ENCODE data around the gene SP100. TPM values are rescaled to one million over a fixed set of nuclear protein-coding genes. Genes with fewer than 3 reads are reported as not detected.

SP100 gene
- total RNA-seq (2014; rRNA removed; shearing (Covaris generic)) (73.5 and 75.8 TPM in 2 replicates), polyA plus RNA-seq (2016; fragmentation: Nextera tagmentation; extraction: Ambion mirVana) (108 TPM in 2 replicates)

GRCh38 chr2:230416061-230416721, at the start of gene SP100:
Gene SP100 (plus strand): TSS chr2:230416201. CDS start chr2:230416297, 96 bp downstream.
- H3K79me2 ChIP-seq (ENCODE audit: insufficient read depth) = peaks cover 52% of the 10 kb centered on the region
- peak within 1 kb of the TSS; percentile 87 for H3K4me3 ChIP-seq
- H2AFZ ChIP-seq = peak within 1 kb of the TSS; percentile 88
- no peaks in the 10 kb centered on the region for H4K20me1 ChIP-seq (ENCODE audit: insufficient read depth)
- H3K9ac ChIP-seq = peak within 1 kb of the TSS; percentile 97
- TF ChIP-seq EZH2phosphoT487 (IDR thresholded peaks at IDR 0.05; ENCODE audit: insufficient read depth, low read depth) (no peak), EZH2 (IDR thresholded peaks at IDR 0.05; ENCODE audit: insufficient read depth, poor library complexity, severe bottlenecking) (no peak)
- no peaks in the 10 kb centered on the region for H3K9me2 ChIP-seq (ENCODE audit: insufficient read depth)
- H3F3A ChIP-seq (ENCODE audit: insufficient read depth) = peaks cover 18% of the 10 kb centered on the region; the same call in 1 of the 2 replicates
- peak; percentile 93 for DNase-seq
- WGBS, 2 experiments (ENCODE audit: low coverage in 1 of 2, low lambda C conversion rate in 2 of 2, missing lambda C conversion rate in 2 of 2) = 1% methylated on average over 12 of the region's 12 CpGs
- H3K4me1 ChIP-seq (ENCODE audit: insufficient read depth) = peaks cover 29% of the 10 kb centered on the region
- no peaks in the 10 kb centered on the region for H3K27me3 ChIP-seq (replicated peaks; ENCODE audit: insufficient read depth)
- in situ Hi-C loops (cut with MboI) = no loop called here
- 0 out of 2 replicates have a peak, but pooled peaks cover 2% of the 10 kb centered on the region for H3K36me3 ChIP-seq (ENCODE audit: low read depth)
- H3K4me2 ChIP-seq (ENCODE audit: unreplicated experiment) = peak within 1 kb of the TSS; percentile 98
- peak within 1 kb of the TSS; percentile 94 for H3K27ac ChIP-seq
- H3K9me3 ChIP-seq (ENCODE audit: low read depth) = no peaks in the 10 kb centered on the region

- H2AFZ ChIP-seq = no peak overlapping the region
- no peaks in the 10 kb centered on the region for H3K27me3 ChIP-seq (replicated peaks; ENCODE audit: insufficient read depth)
- no peak overlapping the region for H3K9ac ChIP-seq
- H3K4me1 ChIP-seq (ENCODE audit: insufficient read depth) = no peaks in the 10 kb centered on the region
- H3F3A ChIP-seq (ENCODE audit: insufficient read depth) = no peaks in the 10 kb centered on the region
- in situ Hi-C loops (cut with MboI) = no loop called here
- TF ChIP-seq EZH2phosphoT487 (IDR thresholded peaks at IDR 0.05; ENCODE audit: insufficient read depth, low read depth) (no peak), EZH2 (IDR thresholded peaks at IDR 0.05; ENCODE audit: insufficient read depth, poor library complexity, severe bottlenecking) (no peak)
- no peak overlapping the region for H3K27ac ChIP-seq
- H3K4me3 ChIP-seq = no peak overlapping the region
- no peak for DNase-seq
- no peaks in the 10 kb centered on the region for H3K79me2 ChIP-seq (ENCODE audit: insufficient read depth)
- peaks cover 20% of the 10 kb centered on the region; the same call in 1 of the 2 replicates for H3K36me3 ChIP-seq (ENCODE audit: low read depth)
- no peak overlapping the region for H3K4me2 ChIP-seq (ENCODE audit: unreplicated experiment)
- H3K9me2 ChIP-seq (ENCODE audit: insufficient read depth) = no peaks in the 10 kb centered on the region
- WGBS, 2 experiments (ENCODE audit: low coverage in 1 of 2, low lambda C conversion rate in 2 of 2, missing lambda C conversion rate in 2 of 2) = 96 to 100% methylated on average over 2 of the region's 2 CpGs
- H4K20me1 ChIP-seq (ENCODE audit: insufficient read depth) = no peaks in the 10 kb centered on the region
- H3K9me3 ChIP-seq (ENCODE audit: low read depth) = no peaks in the 10 kb centered on the region
Observed at GRCh38 chr2:230382108-230382507, 33.9 kb upstream of the SP100 start.

- Histone ChIP-seq H3K27ac (no peak overlapping the region), H3K9ac (no peak overlapping the region), H3K4me3 (no peak overlapping the region), H2AFZ (no peak overlapping the region), H3K9me2 (ENCODE audit: insufficient read depth) (no peaks in the 10 kb centered on the region), H3K4me1 (ENCODE audit: insufficient read depth) (no peaks in the 10 kb centered on the region), H3K9me3 (ENCODE audit: low read depth) (no peaks in the 10 kb centered on the region), H3K36me3 (ENCODE audit: low read depth) (peaks cover 18% of the 10 kb centered on the region; the same call in 1 of the 2 replicates), H3K27me3 (replicated peaks; ENCODE audit: insufficient read depth) (no peaks in the 10 kb centered on the region), H3K4me2 (ENCODE audit: unreplicated experiment) (no peak overlapping the region), H3K79me2 (ENCODE audit: insufficient read depth) (no peaks in the 10 kb centered on the region), H4K20me1 (ENCODE audit: insufficient read depth) (no peaks in the 10 kb centered on the region), H3F3A (ENCODE audit: insufficient read depth) (no peaks in the 10 kb centered on the region)
- 84 to 86% methylated on average over 5 of the region's 5 CpGs for whole genome bisulfite sequencing, 2 experiments (ENCODE audit: low coverage in 1 of 2, low lambda C conversion rate in 2 of 2, missing lambda C conversion rate in 2 of 2)
- no peak for DNase-seq
- in situ Hi-C loops (cut with MboI) = no loop called here
- TF ChIP-seq EZH2phosphoT487 (IDR thresholded peaks at IDR 0.05; ENCODE audit: insufficient read depth, low read depth) = no peak
- no peak for TF ChIP-seq EZH2 (IDR thresholded peaks at IDR 0.05; ENCODE audit: insufficient read depth, poor library complexity, severe bottlenecking)
Observed at GRCh38 chr2:230383453-230383852, 32.5 kb upstream of the SP100 start.

GRCh38 chr2:230384986-230385385, 31.0 kb upstream of the SP100 start:
- Histone ChIP-seq H3K9ac (no peak overlapping the region), H3K9me2 (ENCODE audit: insufficient read depth) (no peaks in the 10 kb centered on the region), H4K20me1 (ENCODE audit: insufficient read depth) (no peaks in the 10 kb centered on the region), H2AFZ (no peak overlapping the region), H3K4me3 (no peak overlapping the region), H3K4me2 (ENCODE audit: unreplicated experiment) (no peak overlapping the region), H3K27ac (no peak overlapping the region), H3F3A (ENCODE audit: insufficient read depth) (no peaks in the 10 kb centered on the region), H3K27me3 (replicated peaks; ENCODE audit: insufficient read depth) (no peaks in the 10 kb centered on the region), H3K4me1 (ENCODE audit: insufficient read depth) (no peaks in the 10 kb centered on the region), H3K9me3 (ENCODE audit: low read depth) (no peaks in the 10 kb centered on the region), H3K79me2 (ENCODE audit: insufficient read depth) (no peaks in the 10 kb centered on the region), H3K36me3 (ENCODE audit: low read depth) (peaks cover 17% of the 10 kb centered on the region; the same call in 1 of the 2 replicates)
- WGBS, 2 experiments (ENCODE audit: low coverage in 1 of 2, low lambda C conversion rate in 2 of 2, missing lambda C conversion rate in 2 of 2) = 89 to 90% methylated on average over 6 of the region's 6 CpGs
- TF ChIP-seq EZH2phosphoT487 (IDR thresholded peaks at IDR 0.05; ENCODE audit: insufficient read depth, low read depth) (no peak), EZH2 (IDR thresholded peaks at IDR 0.05; ENCODE audit: insufficient read depth, poor library complexity, severe bottlenecking) (no peak)
- DNase-seq = no peak
- in situ Hi-C loops (cut with MboI) = no loop called here

Data from GM23248 (cell line).